ENCODE results near the gene ALDH4A1. TPM values are rescaled to one million over a fixed set of nuclear protein-coding genes. Genes with fewer than 3 reads are reported as not detected.

The ALDH4A1 gene
- total and polyA plus RNA-seq, 2 experiments from 2014 or later, result 11.3 to 33.8 TPM

DNA sequence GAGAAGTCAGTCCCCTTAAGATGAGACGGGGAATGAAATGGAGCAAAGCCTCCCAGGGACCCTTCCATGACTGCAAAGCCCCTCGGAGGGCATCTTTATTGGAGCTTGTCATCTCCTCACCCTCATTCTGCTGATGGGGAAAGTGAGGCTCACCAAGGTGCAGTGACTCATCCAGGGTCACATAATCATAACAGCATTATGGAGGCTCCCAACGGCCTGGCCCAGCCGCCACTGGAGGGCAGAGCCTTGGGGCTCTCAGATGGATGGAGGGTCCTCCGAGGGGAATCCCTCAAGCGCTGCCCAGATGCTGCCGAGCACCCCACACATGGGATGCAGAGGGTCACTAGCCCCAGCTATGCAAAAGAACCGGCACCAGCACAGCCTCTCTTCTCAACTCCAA is 35.2 kb upstream of the ALDH4A1 start (continued):
- no peak for TF ChIP-seq CREB1 (CRISPR knock-in tag; IDR thresholded peaks at IDR 0.05; ENCODE audit: low read depth)
- no peak for TF ChIP-seq ZNF331 (CRISPR knock-in tag; IDR thresholded peaks at IDR 0.05; ENCODE audit: low read depth)

DNA sequence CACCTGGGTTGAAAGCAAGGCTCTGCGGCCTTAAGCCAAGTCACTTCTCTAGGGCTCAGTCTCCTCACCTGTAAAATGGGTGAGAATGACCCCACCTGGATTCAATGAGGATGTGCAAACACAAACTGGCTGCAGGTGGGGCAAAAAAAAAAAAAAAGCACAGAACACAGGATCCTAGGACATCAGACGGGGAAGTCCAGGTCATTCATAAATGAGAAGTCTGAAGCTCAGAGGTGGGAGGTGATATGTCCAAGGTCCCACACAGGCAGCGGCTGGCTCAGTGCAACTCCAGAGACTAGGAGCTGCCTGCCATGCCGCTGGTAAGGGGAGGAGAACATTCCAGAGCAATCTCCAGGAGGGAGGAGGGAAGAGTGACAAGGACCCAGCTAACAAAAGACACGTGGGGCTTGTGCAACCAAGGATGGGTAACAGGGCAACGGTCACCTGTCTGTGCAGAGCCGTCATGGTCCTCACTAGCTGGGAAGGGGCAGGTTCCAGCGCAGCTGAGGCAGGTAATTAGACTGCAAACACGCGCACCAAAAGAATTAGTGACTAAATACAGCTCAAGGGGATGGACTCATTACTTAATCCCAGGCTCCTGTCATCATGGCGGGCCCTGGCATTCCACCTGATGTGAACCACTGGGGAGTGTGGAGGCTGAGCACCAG is 34.6 kb upstream of the ALDH4A1 start:
- H3K4me2 ChIP-seq, result no peak overlapping the region
- H2AFZ ChIP-seq, result no peak overlapping the region
- H3K4me1 ChIP-seq (ENCODE audit: insufficient read depth), result peaks cover 3% of the 10 kb centered on the region; the same call in 1 of the 2 replicates
- H3K4me1 Mint-ChIP-seq, result peaks cover 44% of the 10 kb centered on the region
- no peaks in the 10 kb centered on the region for H3K9me2 ChIP-seq (ENCODE audit: insufficient read depth)
- H4K20me1 ChIP-seq (replicated peaks; ENCODE audit: insufficient read depth), result no peaks in the 10 kb centered on the region; the same call in none of the 2 replicates
- H3K36me3 ChIP-seq (ENCODE audit: insufficient read depth), result no peaks in the 10 kb centered on the region
- H3F3A ChIP-seq (replicated peaks; ENCODE audit: low read depth), result no peaks in the 10 kb centered on the region
- H3K4me3 Mint-ChIP-seq, result no peak overlapping the region
- TF ChIP-seq ZNF331 (CRISPR knock-in tag; IDR thresholded peaks at IDR 0.05; ENCODE audit: low read depth) (no peak), EZH2phosphoT487 (IDR thresholded peaks at IDR 0.05; ENCODE audit: unreplicated experiment) (no peak), STAT1 (IDR thresholded peaks at IDR 0.05; ENCODE audit: unreplicated experiment) (no peak), NANOG (IDR thresholded peaks at IDR 0.05; ENCODE audit: borderline replicate concordance) (no peak), ZNF114 (CRISPR knock-in tag; IDR thresholded peaks at IDR 0.05) (no peak)
- no peaks in the 10 kb centered on the region for H3K27me3 ChIP-seq (ENCODE audit: insufficient read depth)
- no peak overlapping the region for H3K4me3 ChIP-seq
- DNase-seq (ENCODE audit: low spot score) (no peak), ATAC-seq (no peak)
- no peaks in the 10 kb centered on the region for H3K79me2 ChIP-seq (replicated peaks; ENCODE audit: insufficient read depth)
- H3K27me3 Mint-ChIP-seq (ENCODE audit: insufficient read depth, low read depth, poor library complexity), result peaks cover 7% of the 10 kb centered on the region
- no peak overlapping the region for H3K27ac Mint-ChIP-seq
- H3K27ac ChIP-seq (ENCODE audit: low read depth), result no peak overlapping the region
- no peaks in the 10 kb centered on the region for H3K9me3 Mint-ChIP-seq
- H3K36me3 Mint-ChIP-seq (ENCODE audit: low read depth), result no peaks in the 10 kb centered on the region

DNA sequence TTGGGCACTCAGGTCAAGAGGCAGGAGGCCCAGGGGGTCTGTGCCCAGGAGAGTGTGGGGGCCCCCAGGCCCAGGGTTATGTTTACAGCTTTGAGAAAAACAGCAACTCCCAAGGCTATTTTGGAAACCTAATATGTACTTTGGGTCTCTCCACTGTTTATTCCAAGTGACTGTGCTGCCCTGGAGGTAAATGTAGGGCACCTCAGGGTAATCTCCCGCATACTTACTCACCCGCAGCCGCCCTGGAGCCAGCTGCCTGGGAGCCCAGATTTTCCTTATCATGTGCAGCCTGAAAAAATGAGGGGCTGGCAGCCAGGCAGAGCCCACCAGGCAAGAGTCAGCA is 34.1 kb upstream of the ALDH4A1 start:
- Mint-ChIP-seq H3K36me3 (ENCODE audit: low read depth) (no peaks in the 10 kb centered on the region), H3K27me3 (ENCODE audit: insufficient read depth, low read depth, poor library complexity) (peaks cover 8% of the 10 kb centered on the region), H3K4me1 (peaks cover 44% of the 10 kb centered on the region), H3K4me3 (no peak overlapping the region), H3K27ac (no peak overlapping the region), H3K9me3 (no peaks in the 10 kb centered on the region)
- no peak overlapping the region for H3K4me2 ChIP-seq
- H3K9me2 ChIP-seq (ENCODE audit: insufficient read depth), result no peaks in the 10 kb centered on the region
- no peaks in the 10 kb centered on the region for H3K36me3 ChIP-seq (ENCODE audit: insufficient read depth)
- no peaks in the 10 kb centered on the region for H3K79me2 ChIP-seq (replicated peaks; ENCODE audit: insufficient read depth)
- H3K27me3 ChIP-seq (ENCODE audit: insufficient read depth), result no peaks in the 10 kb centered on the region
- ATAC-seq, result no peak
- no peak overlapping the region for H3K27ac ChIP-seq (ENCODE audit: low read depth)
- no peak for DNase-seq (ENCODE audit: low spot score)
- H2AFZ ChIP-seq, result no peak overlapping the region
- H3K4me3 ChIP-seq, result no peak overlapping the region
- H3F3A ChIP-seq (replicated peaks; ENCODE audit: low read depth), result no peaks in the 10 kb centered on the region
- peaks cover 3% of the 10 kb centered on the region; the same call in 1 of the 2 replicates for H3K4me1 ChIP-seq (ENCODE audit: insufficient read depth)
- no peaks in the 10 kb centered on the region; the same call in none of the 2 replicates for H4K20me1 ChIP-seq (replicated peaks; ENCODE audit: insufficient read depth)
- TF ChIP-seq EZH2 (IDR thresholded peaks at IDR 0.05; ENCODE audit: low read depth, unreplicated experiment), result no peak
- TF ChIP-seq NANOG (IDR thresholded peaks at IDR 0.05; ENCODE audit: borderline replicate concordance), result no peak
- TF ChIP-seq, protein P1, sequence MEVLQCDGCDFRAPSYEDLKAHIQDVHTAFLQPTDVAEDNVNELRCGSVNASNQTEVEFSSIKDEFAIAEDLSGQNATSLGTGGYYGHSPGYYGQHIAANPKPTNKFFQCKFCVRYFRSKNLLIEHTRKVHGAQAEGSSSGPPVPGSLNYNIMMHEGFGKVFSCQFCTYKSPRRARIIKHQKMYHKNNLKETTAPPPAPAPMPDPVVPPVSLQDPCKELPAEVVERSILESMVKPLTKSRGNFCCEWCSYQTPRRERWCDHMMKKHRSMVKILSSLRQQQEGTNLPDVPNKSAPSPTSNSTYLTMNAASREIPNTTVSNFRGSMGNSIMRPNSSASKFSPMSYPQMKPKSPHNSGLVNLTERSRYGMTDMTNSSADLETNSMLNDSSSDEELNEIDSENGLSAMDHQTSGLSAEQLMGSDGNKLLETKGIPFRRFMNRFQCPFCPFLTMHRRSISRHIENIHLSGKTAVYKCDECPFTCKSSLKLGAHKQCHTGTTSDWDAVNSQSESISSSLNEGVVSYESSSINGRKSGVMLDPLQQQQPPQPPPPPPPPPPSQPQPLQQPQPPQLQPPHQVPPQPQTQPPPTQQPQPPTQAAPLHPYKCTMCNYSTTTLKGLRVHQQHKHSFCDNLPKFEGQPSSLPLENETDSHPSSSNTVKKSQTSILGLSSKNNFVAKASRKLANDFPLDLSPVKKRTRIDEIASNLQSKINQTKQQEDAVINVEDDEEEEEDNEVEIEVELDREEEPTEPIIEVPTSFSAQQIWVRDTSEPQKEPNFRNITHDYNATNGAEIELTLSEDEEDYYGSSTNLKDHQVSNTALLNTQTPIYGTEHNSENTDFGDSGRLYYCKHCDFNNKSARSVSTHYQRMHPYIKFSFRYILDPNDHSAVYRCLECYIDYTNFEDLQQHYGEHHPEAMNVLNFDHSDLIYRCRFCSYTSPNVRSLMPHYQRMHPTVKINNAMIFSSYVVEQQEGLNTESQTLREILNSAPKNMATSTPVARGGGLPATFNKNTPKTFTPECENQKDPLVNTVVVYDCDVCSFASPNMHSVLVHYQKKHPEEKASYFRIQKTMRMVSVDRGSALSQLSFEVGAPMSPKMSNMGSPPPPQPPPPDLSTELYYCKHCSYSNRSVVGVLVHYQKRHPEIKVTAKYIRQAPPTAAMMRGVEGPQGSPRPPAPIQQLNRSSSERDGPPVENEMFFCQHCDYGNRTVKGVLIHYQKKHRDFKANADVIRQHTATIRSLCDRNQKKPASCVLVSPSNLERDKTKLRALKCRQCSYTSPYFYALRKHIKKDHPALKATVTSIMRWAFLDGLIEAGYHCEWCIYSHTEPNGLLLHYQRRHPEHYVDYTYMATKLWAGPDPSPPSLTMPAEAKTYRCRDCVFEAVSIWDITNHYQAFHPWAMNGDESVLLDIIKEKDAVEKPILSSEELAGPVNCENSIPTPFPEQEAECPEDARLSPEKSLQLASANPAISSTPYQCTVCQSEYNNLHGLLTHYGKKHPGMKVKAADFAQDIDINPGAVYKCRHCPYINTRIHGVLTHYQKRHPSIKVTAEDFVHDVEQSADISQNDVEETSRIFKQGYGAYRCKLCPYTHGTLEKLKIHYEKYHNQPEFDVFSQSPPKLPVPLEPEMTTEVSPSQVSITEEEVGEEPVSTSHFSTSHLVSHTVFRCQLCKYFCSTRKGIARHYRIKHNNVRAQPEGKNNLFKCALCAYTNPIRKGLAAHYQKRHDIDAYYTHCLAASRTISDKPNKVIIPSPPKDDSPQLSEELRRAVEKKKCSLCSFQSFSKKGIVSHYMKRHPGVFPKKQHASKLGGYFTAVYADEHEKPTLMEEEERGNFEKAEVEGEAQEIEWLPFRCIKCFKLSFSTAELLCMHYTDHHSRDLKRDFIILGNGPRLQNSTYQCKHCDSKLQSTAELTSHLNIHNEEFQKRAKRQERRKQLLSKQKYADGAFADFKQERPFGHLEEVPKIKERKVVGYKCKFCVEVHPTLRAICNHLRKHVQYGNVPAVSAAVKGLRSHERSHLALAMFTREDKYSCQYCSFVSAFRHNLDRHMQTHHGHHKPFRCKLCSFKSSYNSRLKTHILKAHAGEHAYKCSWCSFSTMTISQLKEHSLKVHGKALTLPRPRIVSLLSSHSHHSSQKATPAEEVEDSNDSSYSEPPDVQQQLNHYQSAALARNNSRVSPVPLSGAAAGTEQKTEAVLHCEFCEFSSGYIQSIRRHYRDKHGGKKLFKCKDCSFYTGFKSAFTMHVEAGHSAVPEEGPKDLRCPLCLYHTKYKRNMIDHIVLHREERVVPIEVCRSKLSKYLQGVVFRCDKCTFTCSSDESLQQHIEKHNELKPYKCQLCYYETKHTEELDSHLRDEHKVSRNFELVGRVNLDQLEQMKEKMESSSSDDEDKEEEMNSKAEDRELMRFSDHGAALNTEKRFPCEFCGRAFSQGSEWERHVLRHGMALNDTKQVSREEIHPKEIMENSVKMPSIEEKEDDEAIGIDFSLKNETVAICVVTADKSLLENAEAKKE (CRISPR knock-in tag; IDR thresholded peaks at IDR 0.05), result no peak
- no peak for TF ChIP-seq ZNF114 (CRISPR knock-in tag; IDR thresholded peaks at IDR 0.05)
- TF ChIP-seq, protein P2, sequence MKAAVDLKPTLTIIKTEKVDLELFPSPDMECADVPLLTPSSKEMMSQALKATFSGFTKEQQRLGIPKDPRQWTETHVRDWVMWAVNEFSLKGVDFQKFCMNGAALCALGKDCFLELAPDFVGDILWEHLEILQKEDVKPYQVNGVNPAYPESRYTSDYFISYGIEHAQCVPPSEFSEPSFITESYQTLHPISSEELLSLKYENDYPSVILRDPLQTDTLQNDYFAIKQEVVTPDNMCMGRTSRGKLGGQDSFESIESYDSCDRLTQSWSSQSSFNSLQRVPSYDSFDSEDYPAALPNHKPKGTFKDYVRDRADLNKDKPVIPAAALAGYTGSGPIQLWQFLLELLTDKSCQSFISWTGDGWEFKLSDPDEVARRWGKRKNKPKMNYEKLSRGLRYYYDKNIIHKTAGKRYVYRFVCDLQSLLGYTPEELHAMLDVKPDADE (IDR thresholded peaks at IDR 0.05), result no peak
- TF ChIP-seq POLR2AphosphoS5 (IDR thresholded peaks at IDR 0.05; ENCODE audit: low read depth), result no peak
